ENCODE measurements around the gene IZUMO4.

DNA sequence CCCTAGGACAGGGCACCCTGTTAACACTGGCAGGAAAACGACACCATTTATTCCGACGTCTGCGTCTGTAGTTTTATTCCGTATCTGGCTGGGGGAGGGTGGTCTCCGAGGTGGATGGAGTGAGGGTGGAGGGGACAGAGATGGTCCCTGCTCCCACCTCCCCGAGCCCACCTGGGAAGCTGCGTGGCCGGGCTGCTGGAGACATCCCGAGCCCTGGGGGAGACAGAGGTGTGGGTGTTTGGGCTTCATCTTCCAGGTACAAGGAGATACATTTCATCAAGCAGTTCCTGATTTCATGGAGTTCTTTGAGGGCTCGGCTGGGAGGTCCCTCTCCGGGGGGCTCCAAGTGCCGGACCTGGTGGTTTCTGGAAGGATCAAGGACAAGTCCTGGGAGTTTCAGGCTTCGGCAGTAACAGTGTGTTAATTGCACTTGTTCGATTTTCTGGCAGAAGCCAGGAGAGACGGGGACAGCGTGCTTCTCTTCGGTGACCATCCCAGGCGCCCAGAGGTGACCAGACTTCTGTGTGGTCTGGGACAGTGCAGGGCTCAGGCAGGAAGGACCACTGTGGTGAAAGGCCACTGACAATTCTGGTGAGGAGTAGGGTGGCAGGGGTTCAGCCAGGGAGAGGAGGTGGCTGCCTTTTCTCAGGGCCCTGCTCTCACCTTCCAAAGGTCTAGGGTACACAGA is 25.6 kb upstream of the IZUMO4 start:
- TF ChIP-seq CTCF (IDR thresholded peaks at IDR 0.05) (no peak), EZH2 (IDR thresholded peaks at IDR 0.05; ENCODE audit: borderline replicate concordance, insufficient read depth, low read depth, low read length, poor library complexity, severe bottlenecking) (no peak)

All from B cell (primary cell).